Gastroesophageal sphincter (tissue), 4 donors: Measurements from ENCODE around the gene GH2. TPM values are rescaled to one million over a fixed set of nuclear protein-coding genes. Genes with fewer than 3 reads are reported as not detected.
A peak's percentile ranks its signal among the peaks of the same experiment; 100 is the strongest.

ENCODE experiments used
- ATAC-seq: fragments of 150-250 bp; one replicate; pipeline ENCODE4 v1.9.1; 2016; ENCODE audit warnings: mild to moderate bottlenecking, moderate library complexity
- H3K27ac ChIP-seq, 4 donors: fragments of 200-600 bp; sonication (generic) in 3 of 4; 1 replicate in 3 of 4; 2 replicates in 1 of 4; pipeline ENCODE4 v1.5.1; 2016 to 2019
- H3K27me3 ChIP-seq: fragments of 200-600 bp; sonication (generic); one replicate; pipeline ENCODE4 v1.5.1; 2019
- H3K36me3 ChIP-seq, 2 donors: fragments of 200-600 bp; sonication (generic); one replicate each; pipeline ENCODE4 v1.5.1; 2019; ENCODE audit warnings: control low read depth in 1 of 2
- H3K4me1 ChIP-seq, 3 donors: fragments of 200-600 bp; sonication (generic); 1 replicate in 2 of 3; 2 replicates in 1 of 3; pipeline ENCODE4 v1.5.1; 2016 to 2019; ENCODE audit warnings: control low read depth in 2 of 3
- H3K4me3 ChIP-seq, 2 donors: fragments of 200-600 bp; sonication (generic); one replicate each; pipeline ENCODE4 v1.5.1; 2019; ENCODE audit warnings: mild to moderate bottlenecking in 1 of 2, moderate library complexity in 1 of 2
- H3K9me3 ChIP-seq, 3 donors: fragments of 200-600 bp; sonication (generic); one replicate each; pipeline ENCODE4 v1.5.1; 2017 to 2019; ENCODE audit warnings: control low read depth in 2 of 3
- EP300 ChIP-seq: sonication (generic); formaldehyde crosslinking; IDR thresholded peaks from one replicate; pipeline ENCODE4 v1.6.1; 2017; ENCODE audit warnings: antibody characterized with exemption, mild to moderate bottlenecking
- POLR2A ChIP-seq, 2 donors: fragments of 450-650 bp; IDR thresholded peaks; one replicate each; pipeline ENCODE4 v1.6.1; 2017; ENCODE audit warnings: antibody characterized with exemption in 2 of 2, mild to moderate bottlenecking in 2 of 2, moderate library complexity in 1 of 2
- POLR2AphosphoS5 ChIP-seq: sonication (generic); formaldehyde crosslinking; IDR thresholded peaks from one replicate; pipeline ENCODE4 v1.6.1; 2017; ENCODE audit warnings: antibody characterized with exemption
- WGBS, 2 donors: methylation state at CpG; one replicate each; pipeline ENCODE4 v1.1.5; 2018; ENCODE audit warnings: low coverage in 1 of 2; 5-methylcytosine and 5-hydroxymethylcytosine counted together
- total RNA-seq, 4 donors: library from RNA; depleted of rRNA; stranded (reverse); fragments of >200 nt; gene quantifications; one replicate each; pipeline ENCODE4 v1.1.0, GENCODE V29; 2016
- TF ChIP-seq, protein P1 (sequence below), 4 experiments: fragments of 200-600 bp in 2 of 4; fragments of 450-650 bp in 2 of 4; sonication (generic) in 1 of 4; IDR thresholded peaks; one replicate each; pipeline ENCODE4 v1.5.1; 2017 to 2019; ENCODE audit warnings: antibody characterized with exemption in 4 of 4, mild to moderate bottlenecking in 2 of 4, moderate library complexity in 2 of 4

The GH2 gene
- total RNA-seq: not detected

DNA sequence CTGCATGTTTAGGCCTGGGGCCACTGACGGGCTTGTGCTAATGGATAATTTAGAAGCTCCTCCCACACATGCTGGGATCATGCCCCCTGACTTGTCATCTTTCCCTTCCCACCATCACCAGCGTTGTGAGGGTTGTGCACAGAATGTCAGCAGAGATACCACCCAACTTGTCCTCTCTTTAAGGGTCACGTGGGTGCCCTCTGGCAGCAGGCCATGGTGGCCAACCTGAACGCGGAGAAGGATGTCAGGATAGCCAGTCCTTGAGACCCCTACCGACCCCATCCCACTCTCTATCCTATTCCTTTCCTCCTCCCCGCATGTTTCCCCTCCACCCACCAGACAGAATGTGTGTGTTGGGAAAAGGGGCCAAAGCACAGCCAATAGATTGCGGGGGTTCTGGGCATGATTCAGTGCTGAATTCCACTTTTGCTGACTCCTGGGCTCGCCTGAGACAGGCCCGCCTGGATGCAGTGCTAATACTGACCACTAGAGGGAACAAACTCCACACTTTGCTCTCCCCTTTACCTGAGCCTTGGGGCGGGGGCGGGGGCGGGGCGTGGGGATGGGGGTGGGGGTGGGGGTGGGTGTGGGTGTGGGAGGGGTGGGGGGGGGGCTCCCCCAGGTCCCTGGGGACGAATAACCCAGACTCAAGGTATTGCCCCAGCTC is at the start of gene GH2:
Gene GH2 (minus strand): TSS at position 10 of the 667 bp plus-strand sequence. CDS start 143 bp downstream, outside the sequence.
- no peak within 1 kb of the TSS for H3K4me3 ChIP-seq
- TF ChIP-seq, protein P1, sequence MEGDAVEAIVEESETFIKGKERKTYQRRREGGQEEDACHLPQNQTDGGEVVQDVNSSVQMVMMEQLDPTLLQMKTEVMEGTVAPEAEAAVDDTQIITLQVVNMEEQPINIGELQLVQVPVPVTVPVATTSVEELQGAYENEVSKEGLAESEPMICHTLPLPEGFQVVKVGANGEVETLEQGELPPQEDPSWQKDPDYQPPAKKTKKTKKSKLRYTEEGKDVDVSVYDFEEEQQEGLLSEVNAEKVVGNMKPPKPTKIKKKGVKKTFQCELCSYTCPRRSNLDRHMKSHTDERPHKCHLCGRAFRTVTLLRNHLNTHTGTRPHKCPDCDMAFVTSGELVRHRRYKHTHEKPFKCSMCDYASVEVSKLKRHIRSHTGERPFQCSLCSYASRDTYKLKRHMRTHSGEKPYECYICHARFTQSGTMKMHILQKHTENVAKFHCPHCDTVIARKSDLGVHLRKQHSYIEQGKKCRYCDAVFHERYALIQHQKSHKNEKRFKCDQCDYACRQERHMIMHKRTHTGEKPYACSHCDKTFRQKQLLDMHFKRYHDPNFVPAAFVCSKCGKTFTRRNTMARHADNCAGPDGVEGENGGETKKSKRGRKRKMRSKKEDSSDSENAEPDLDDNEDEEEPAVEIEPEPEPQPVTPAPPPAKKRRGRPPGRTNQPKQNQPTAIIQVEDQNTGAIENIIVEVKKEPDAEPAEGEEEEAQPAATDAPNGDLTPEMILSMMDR (IDR thresholded peaks at IDR 0.05): peak; percentile 24 to 63 (median 38)
- TF ChIP-seq EP300: no peak
- H3K9me3 ChIP-seq: no peaks in the 10 kb centered on the region
- no peaks in the 10 kb centered on the region for H3K4me1 ChIP-seq
- no peak for ATAC-seq
- H3K27ac ChIP-seq: no peak within 1 kb of the TSS
- peaks cover 10% of the 10 kb centered on the region for H3K27me3 ChIP-seq
- no peaks in the 10 kb centered on the region for H3K36me3 ChIP-seq
- 90% methylated on average over 5 of the region's 15 CpGs; no CpG with 5 or more reads in 1 of the 2 donors for WGBS, 2 donors

GRCh38 chr17:63930951-63931575 is 49.3 kb upstream of the GH2 start:
- Histone ChIP-seq H3K36me3 (no peaks in the 10 kb centered on the region), H3K9me3 (no peaks in the 10 kb centered on the region), H3K4me3 (peak overlapping the region in 1 of 2 donors; percentile 16), H3K4me1 (peaks cover 0 to 17% (median 4%) of the 10 kb centered on the region in 3 donors), H3K27me3 (peaks cover 17% of the 10 kb centered on the region), H3K27ac (peak overlapping the region in 3 of 4 donors; percentile 54 to 72 (median 54))
- TF ChIP-seq EP300: no peak
- TF ChIP-seq, protein P1 (IDR thresholded peaks at IDR 0.05): no peak
- no peak for TF ChIP-seq POLR2AphosphoS5
- no peak for TF ChIP-seq POLR2A (IDR thresholded peaks at IDR 0.05)
- 80% methylated on average over 8 of the region's 16 CpGs; no CpG with 5 or more reads in 1 of the 2 donors for WGBS, 2 donors
- ATAC-seq: peak; percentile 76

GRCh38 chr17:63929860-63930766 is 48.4 kb upstream of the GH2 start:
- TF ChIP-seq POLR2AphosphoS5: no peak
- TF ChIP-seq, protein P1 (IDR thresholded peaks at IDR 0.05): no peak
- TF ChIP-seq EP300: no peak
- TF ChIP-seq POLR2A (IDR thresholded peaks at IDR 0.05): no peak
- Histone ChIP-seq H3K36me3 (no peaks in the 10 kb centered on the region), H3K4me3 (no peak overlapping the region), H3K27ac (peak overlapping the region in 3 of 4 donors; percentile 54 to 72 (median 54)), H3K27me3 (peaks cover 10% of the 10 kb centered on the region), H3K9me3 (no peaks in the 10 kb centered on the region), H3K4me1 (peaks cover 0 to 17% (median 4%) of the 10 kb centered on the region in 3 donors)
- peak; percentile 67 for ATAC-seq
- WGBS, 2 donors: 84 to 100% methylated on average over 1 to 6 of the region's 24 CpGs

DNA sequence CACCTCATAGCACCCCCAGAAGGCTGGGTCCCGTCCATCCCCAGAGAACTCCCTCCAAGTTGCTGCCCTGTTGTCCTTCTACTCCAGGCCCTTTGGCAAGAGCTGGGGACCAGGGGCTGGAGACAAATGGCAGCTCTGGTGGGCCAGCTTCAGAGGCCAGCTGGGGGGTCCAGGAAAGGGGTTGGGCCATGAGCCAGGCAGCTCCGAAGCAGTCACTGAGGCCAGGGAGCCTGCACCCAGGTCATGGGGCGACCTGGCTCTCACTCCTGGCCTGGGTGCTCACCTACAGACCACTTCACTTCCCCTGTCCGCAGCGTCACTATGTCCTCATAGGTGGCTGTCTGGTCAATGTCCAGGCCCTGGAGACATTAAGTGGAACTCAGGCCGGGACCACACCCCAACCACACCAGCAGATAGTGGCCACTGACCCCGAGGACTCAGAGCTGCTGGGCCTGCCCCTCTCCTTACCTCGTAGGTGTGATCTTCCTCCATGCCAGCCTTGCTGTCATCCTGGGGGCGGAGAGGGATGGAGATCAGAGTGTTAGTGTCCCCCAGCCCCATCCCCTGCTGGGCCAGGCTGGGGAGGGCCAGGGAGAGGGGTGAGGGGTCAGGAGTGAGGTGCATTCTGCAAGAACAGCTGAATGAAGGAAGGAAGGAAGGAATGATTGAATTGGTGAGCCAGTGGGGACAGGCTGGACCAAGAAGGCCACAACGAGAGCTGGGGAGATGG is 47.4 kb upstream of the GH2 start:
- Histone ChIP-seq H3K9me3 (no peaks in the 10 kb centered on the region), H3K4me3 (no peak overlapping the region), H3K27ac (no peak overlapping the region), H3K4me1 (peaks cover 0 to 17% (median 4%) of the 10 kb centered on the region in 3 donors), H3K36me3 (no peaks in the 10 kb centered on the region), H3K27me3 (peaks cover 4% of the 10 kb centered on the region)
- no peak for ATAC-seq
- no peak for TF ChIP-seq POLR2A (IDR thresholded peaks at IDR 0.05)
- no peak for TF ChIP-seq POLR2AphosphoS5
- TF ChIP-seq, protein P1 (IDR thresholded peaks at IDR 0.05): no peak
- no peak for TF ChIP-seq EP300
- 80 to 100% methylated on average over 1 of the region's 10 CpGs for WGBS, 2 donors
